Suprapubic skin (tissue), 4 donors: ENCODE measurements around the gene RETSAT.

ENCODE experiments used
- EP300 ChIP-seq: sonication (generic); formaldehyde crosslinking; IDR thresholded peaks from one replicate; pipeline ENCODE4 v1.6.1; 2017; ENCODE audit warnings: antibody characterized with exemption
- POLR2A ChIP-seq, 2 donors: fragments of 450-650 bp; IDR thresholded peaks; one replicate each; pipeline ENCODE4 v1.6.1; 2017; ENCODE audit warnings: antibody characterized with exemption in 2 of 2, mild to moderate bottlenecking in 2 of 2, moderate library complexity in 2 of 2
- POLR2AphosphoS5 ChIP-seq, 3 donors: sonication (generic); formaldehyde crosslinking; IDR thresholded peaks; one replicate each; pipeline ENCODE4 v1.6.1; 2017; ENCODE audit warnings: antibody characterized with exemption in 3 of 3
- TF ChIP-seq, protein P1 (sequence below), 2 donors: fragments of 200-600 bp in 1 of 2; fragments of 450-650 bp in 1 of 2; sonication (generic) in 1 of 2; IDR thresholded peaks; one replicate each; pipeline ENCODE4 v1.5.1; 2016 to 2019; ENCODE audit warnings: antibody characterized with exemption in 2 of 2, mild to moderate bottlenecking in 1 of 2, moderate library complexity in 1 of 2

DNA sequence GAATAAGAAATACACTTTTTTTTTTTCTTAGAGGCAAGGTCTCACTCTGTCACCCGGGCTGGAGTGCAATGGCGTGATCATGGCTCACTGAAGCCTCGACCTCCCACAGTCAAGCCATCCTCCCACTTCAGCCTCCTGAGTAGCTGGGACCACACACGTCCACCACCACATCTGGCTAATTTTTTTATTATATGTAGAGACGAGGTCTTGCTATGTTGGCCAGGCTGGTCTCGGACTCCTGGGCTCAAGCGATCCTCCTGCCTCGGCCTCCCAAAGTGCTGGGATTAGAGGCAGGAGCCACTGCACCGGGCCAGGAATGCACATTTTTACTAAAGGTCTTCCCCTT is 28.9 kb downstream of the RETSAT start:
- TF ChIP-seq, protein P1, sequence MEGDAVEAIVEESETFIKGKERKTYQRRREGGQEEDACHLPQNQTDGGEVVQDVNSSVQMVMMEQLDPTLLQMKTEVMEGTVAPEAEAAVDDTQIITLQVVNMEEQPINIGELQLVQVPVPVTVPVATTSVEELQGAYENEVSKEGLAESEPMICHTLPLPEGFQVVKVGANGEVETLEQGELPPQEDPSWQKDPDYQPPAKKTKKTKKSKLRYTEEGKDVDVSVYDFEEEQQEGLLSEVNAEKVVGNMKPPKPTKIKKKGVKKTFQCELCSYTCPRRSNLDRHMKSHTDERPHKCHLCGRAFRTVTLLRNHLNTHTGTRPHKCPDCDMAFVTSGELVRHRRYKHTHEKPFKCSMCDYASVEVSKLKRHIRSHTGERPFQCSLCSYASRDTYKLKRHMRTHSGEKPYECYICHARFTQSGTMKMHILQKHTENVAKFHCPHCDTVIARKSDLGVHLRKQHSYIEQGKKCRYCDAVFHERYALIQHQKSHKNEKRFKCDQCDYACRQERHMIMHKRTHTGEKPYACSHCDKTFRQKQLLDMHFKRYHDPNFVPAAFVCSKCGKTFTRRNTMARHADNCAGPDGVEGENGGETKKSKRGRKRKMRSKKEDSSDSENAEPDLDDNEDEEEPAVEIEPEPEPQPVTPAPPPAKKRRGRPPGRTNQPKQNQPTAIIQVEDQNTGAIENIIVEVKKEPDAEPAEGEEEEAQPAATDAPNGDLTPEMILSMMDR (IDR thresholded peaks at IDR 0.05), result no peak
- TF ChIP-seq POLR2AphosphoS5 (IDR thresholded peaks at IDR 0.05) (no peak), POLR2A (IDR thresholded peaks at IDR 0.05) (no peak), EP300 (no peak)
